H9 (cell line): ENCODE measurements around the gene NEIL1. TPM values are rescaled to one million over a fixed set of nuclear protein-coding genes. Genes with fewer than 3 reads are reported as not detected.

Source experiments
- DNase-seq: peaks from one replicate; pipeline ENCODE4 v3.0.0-alpha.2; 2017
- H2AFZ ChIP-seq: one replicate; pipeline ENCODE4 v1.6.1; 2013; ENCODE audit warnings: mild to moderate bottlenecking, low read length, control low read depth, moderate library complexity
- H2AK5ac ChIP-seq: 2 replicates; pipeline ENCODE4 v1.6.1; 2013; ENCODE audit warnings: low read length, control low read depth, mixed read lengths; ENCODE audit not compliant: insufficient read length
- H2BK120ac ChIP-seq: one replicate; pipeline ENCODE4 v1.6.1; 2013; ENCODE audit warnings: low read depth, mild to moderate bottlenecking, low read length, control low read depth, inconsistent platforms; ENCODE audit not compliant: poor library complexity, severe bottlenecking
- H2BK12ac ChIP-seq: 2 replicates; pipeline ENCODE4 v1.6.1; 2013; ENCODE audit warnings: low read length, control low read depth, mixed read lengths, low read depth; ENCODE audit not compliant: insufficient read length
- H2BK15ac ChIP-seq: 2 replicates; pipeline ENCODE4 v1.6.1; 2013; ENCODE audit warnings: low read depth, low read length, control low read depth
- H2BK20ac ChIP-seq: one replicate; pipeline ENCODE4 v1.6.1; 2013; ENCODE audit warnings: low read depth, mild to moderate bottlenecking, low read length, control low read depth, inconsistent platforms; ENCODE audit not compliant: poor library complexity, severe bottlenecking
- H2BK5ac ChIP-seq: 2 replicates; pipeline ENCODE4 v1.6.1; 2013; ENCODE audit warnings: low read length, control low read depth, mixed read lengths; ENCODE audit not compliant: insufficient read length
- H3K14ac ChIP-seq: 2 replicates; pipeline ENCODE4 v1.6.1; 2013; ENCODE audit warnings: low read length, control low read depth; ENCODE audit not compliant: insufficient read depth
- H3K18ac ChIP-seq: 2 replicates; pipeline ENCODE4 v1.6.1; 2013; ENCODE audit warnings: low read depth, mild to moderate bottlenecking, mixed read lengths, low read length, control low read depth; ENCODE audit not compliant: insufficient read length
- H3K23ac ChIP-seq: 2 replicates; pipeline ENCODE4 v1.6.1; 2013; ENCODE audit warnings: low read length, control low read depth, mixed read lengths, low read depth; ENCODE audit not compliant: insufficient read length
- H3K23me2 ChIP-seq: 2 replicates; pipeline ENCODE4 v1.6.1; 2013; ENCODE audit warnings: low read depth, mild to moderate bottlenecking, mixed read lengths, low read length, control low read depth; ENCODE audit not compliant: insufficient read length, poor library complexity, severe bottlenecking
- H3K27ac ChIP-seq: 2 replicates; pipeline ENCODE4 v1.5.1; 2013; ENCODE audit warnings: low read length, control low read depth, mixed read lengths, low read depth; ENCODE audit not compliant: insufficient read length
- H3K27me3 ChIP-seq: 2 replicates; pipeline ENCODE4 v1.6.1; 2013; ENCODE audit warnings: low read length, control low read depth, inconsistent platforms; ENCODE audit not compliant: insufficient read depth
- H3K4ac ChIP-seq: 2 replicates; pipeline ENCODE4 v1.6.1; 2013; ENCODE audit warnings: low read depth, mild to moderate bottlenecking, control low read depth, inconsistent platforms, low read length, moderate library complexity
- H3K4me1 ChIP-seq: 2 replicates; pipeline ENCODE4 v1.6.1; 2013; ENCODE audit warnings: low read length, control low read depth, inconsistent platforms; ENCODE audit not compliant: insufficient read depth
- H3K4me2 ChIP-seq: 2 replicates; pipeline ENCODE4 v1.6.1; 2013; ENCODE audit warnings: low read length, control low read depth, mixed read lengths; ENCODE audit not compliant: insufficient read length, insufficient read depth
- H3K56ac ChIP-seq: 2 replicates; pipeline ENCODE4 v1.6.1; 2013; ENCODE audit warnings: low read depth, mild to moderate bottlenecking, mixed read lengths, low read length, control low read depth; ENCODE audit not compliant: insufficient read length
- H3K79me1 ChIP-seq: 2 replicates; pipeline ENCODE4 v1.6.1; 2013; ENCODE audit warnings: low read depth, mild to moderate bottlenecking, moderate library complexity, low read length, control low read depth, inconsistent platforms; ENCODE audit not compliant: insufficient read depth, poor library complexity, severe bottlenecking
- H3K79me2 ChIP-seq: 2 replicates; pipeline ENCODE4 v1.6.1; 2013; ENCODE audit warnings: low read length, control low read depth, inconsistent platforms; ENCODE audit not compliant: insufficient read depth
- H3K9ac ChIP-seq: 2 replicates; pipeline ENCODE4 v1.6.1; 2013; ENCODE audit warnings: low read length, control low read depth, mixed read lengths; ENCODE audit not compliant: insufficient read length; ENCODE audit errors: extremely low read depth
- H3K9me3 ChIP-seq: one replicate; pipeline ENCODE4 v1.6.1; 2013; ENCODE audit warnings: low read depth, low read length, inconsistent platforms; ENCODE audit not compliant: control insufficient read depth
- H3T11ph ChIP-seq: one replicate; pipeline ENCODE4 v1.6.1; 2013; ENCODE audit warnings: mild to moderate bottlenecking, low read length, control low read depth, inconsistent platforms
- H4K20me1 ChIP-seq: one replicate; pipeline ENCODE4 v1.6.1; 2013; ENCODE audit not compliant: control insufficient read depth, insufficient read length, insufficient read depth
- H4K5ac ChIP-seq: 2 replicates; pipeline ENCODE4 v1.6.1; 2013; ENCODE audit warnings: low read depth, mild to moderate bottlenecking, mixed read lengths, low read length, control low read depth; ENCODE audit not compliant: insufficient read length
- H4K8ac ChIP-seq: replicated peaks from 2 replicates; pipeline ENCODE4 v1.6.1; 2013; ENCODE audit warnings: low read length, control low read depth, mixed read lengths, low read depth; ENCODE audit not compliant: insufficient read length
- H4K91ac ChIP-seq: 2 replicates; pipeline ENCODE4 v1.6.1; 2013; ENCODE audit warnings: low read depth, mild to moderate bottlenecking, moderate library complexity, mixed read lengths, low read length, control low read depth; ENCODE audit not compliant: insufficient read length
- H3K27ac Mint-ChIP-seq, 3 experiments: 2 replicates in 2 of 3; 3 replicates in 1 of 3; pipeline ENCODE4 v1.8.0; 2020 to 2021; ENCODE audit warnings: mixed read lengths in 3 of 3, mild to moderate bottlenecking in 1 of 3, moderate library complexity in 1 of 3
- H3K27me3 Mint-ChIP-seq: 2 replicates; pipeline ENCODE4 v1.8.0; 2021; ENCODE audit warnings: low read depth, mild to moderate bottlenecking, moderate library complexity, mixed read lengths
- H3K36me3 Mint-ChIP-seq, 3 experiments: 2 replicates in 2 of 3; 3 replicates in 1 of 3; pipeline ENCODE4 v1.8.0; 2020 to 2021; ENCODE audit warnings: low read depth in 3 of 3, mixed read lengths in 3 of 3; ENCODE audit not compliant: insufficient read depth in 1 of 3
- H3K4me1 Mint-ChIP-seq, 2 experiments: 2 replicates each; pipeline ENCODE4 v1.8.0; 2020; ENCODE audit warnings: mixed read lengths in 2 of 2
- H3K4me3 Mint-ChIP-seq, 2 experiments: 2 replicates in 1 of 2; 3 replicates in 1 of 2; pipeline ENCODE4 v1.8.0; 2020 to 2021; ENCODE audit warnings: mild to moderate bottlenecking in 2 of 2, mixed read lengths in 2 of 2, moderate library complexity in 1 of 2
- H3K9me3 Mint-ChIP-seq, 2 experiments: 2 replicates in 1 of 2; 3 replicates in 1 of 2; pipeline ENCODE4 v1.8.0; 2020; ENCODE audit warnings: mild to moderate bottlenecking in 2 of 2, mixed read lengths in 2 of 2, moderate library complexity in 1 of 2
- WGBS: extraction: QIAGEN DNeasy Blood & Tissue Kit; methylation state at CpG from one replicate; pipeline ENCODE4 v1.1.7; 2013; ENCODE audit warnings: missing lambda C conversion rate, low lambda C conversion rate, mixed read lengths; ENCODE audit not compliant: insufficient read length; ENCODE audit errors: extremely low coverage; 5-methylcytosine and 5-hydroxymethylcytosine counted together
- total RNA-seq: library from RNA; stranded (reverse); gene quantifications from 2 replicates; pipeline ENCODE4 v1.2.1, GENCODE V29; 2021
- TF ChIP-seq, protein P1 (sequence below): fragments of 200-600 bp; sonication (generic); conservative IDR thresholded peaks from 3 replicates; pipeline ENCODE4 v1.8.0; 2021; ENCODE audit warnings: antibody characterized with exemption, mild to moderate bottlenecking

NEIL1 gene
- total RNA-seq, 1 experiment from 2014 or later, result 16.5 TPM

DNA sequence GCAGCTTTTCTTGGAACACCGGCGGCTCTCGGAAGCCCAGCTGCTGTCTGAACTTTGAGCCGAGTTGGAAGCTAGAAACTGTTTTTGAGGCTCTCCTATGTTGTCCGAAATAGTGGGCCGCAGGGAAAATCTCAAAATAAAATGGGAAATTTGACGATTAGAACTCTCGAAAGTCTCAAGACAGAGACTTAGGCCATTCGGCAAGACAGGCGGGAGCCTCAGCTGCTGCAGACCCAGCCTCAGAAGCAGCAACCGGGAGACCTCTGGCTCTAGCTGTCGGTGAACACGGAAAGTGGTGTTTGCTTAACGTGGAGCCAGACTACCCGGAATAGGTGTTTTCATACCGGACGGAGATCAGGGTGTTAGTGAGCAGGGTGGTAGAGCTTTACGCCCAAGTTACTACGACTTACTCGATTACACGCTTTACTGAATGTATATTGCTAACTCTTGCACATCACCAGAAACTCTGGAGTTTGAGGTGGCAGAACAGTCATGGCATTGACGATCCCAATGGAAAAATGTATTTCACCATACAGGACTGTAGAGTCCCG lies 21.9 kb downstream of the NEIL1 start:
- Histone ChIP-seq H3K79me1 (no peaks in the 10 kb centered on the region), H2BK120ac (no peak overlapping the region), H3K79me2 (no peaks in the 10 kb centered on the region), H4K91ac (no peak overlapping the region), H3K4me1 (no peaks in the 10 kb centered on the region; the same call in 1 of the 2 replicates), H3K56ac (no peak overlapping the region), H3K23ac (no peak overlapping the region), H2AK5ac (no peak overlapping the region), H3K14ac (no peak overlapping the region), H3K18ac (no peak overlapping the region), H2BK12ac (no peak overlapping the region), H2BK5ac (no peak overlapping the region), H2AFZ (no peak overlapping the region), H3K4ac (no peak overlapping the region), H3K23me2 (no peaks in the 10 kb centered on the region), H4K20me1 (no peaks in the 10 kb centered on the region), H3K9ac (peak overlapping the region; percentile 16), H4K5ac (no peak overlapping the region), H2BK15ac (no peak overlapping the region), H3T11ph (no peak overlapping the region), H3K9me3 (no peaks in the 10 kb centered on the region), H3K4me2 (peak overlapping the region; percentile 69), H2BK20ac (no peak overlapping the region), H3K27ac (no peak overlapping the region), H3K27me3 (no peaks in the 10 kb centered on the region), H4K8ac (no peak overlapping the region)
- Mint-ChIP-seq H3K36me3 (peaks cover 20 to 59% (median 48%) of the 10 kb centered on the region in 3 experiments; a peak in 6 of 7 replicates), H3K4me1 (peaks cover 19 to 20% of the 10 kb centered on the region in 2 experiments), H3K27ac (peak overlapping the region; percentile 95 to 97 (median 96)), H3K27me3 (no peaks in the 10 kb centered on the region; the same call in 1 of the 2 replicates), H3K4me3 (peak overlapping the region; percentile 87 to 91), H3K9me3 (no peaks in the 10 kb centered on the region)
- no CpG with 5 or more reads among the region's 23 CpGs for WGBS
- TF ChIP-seq, protein P1, sequence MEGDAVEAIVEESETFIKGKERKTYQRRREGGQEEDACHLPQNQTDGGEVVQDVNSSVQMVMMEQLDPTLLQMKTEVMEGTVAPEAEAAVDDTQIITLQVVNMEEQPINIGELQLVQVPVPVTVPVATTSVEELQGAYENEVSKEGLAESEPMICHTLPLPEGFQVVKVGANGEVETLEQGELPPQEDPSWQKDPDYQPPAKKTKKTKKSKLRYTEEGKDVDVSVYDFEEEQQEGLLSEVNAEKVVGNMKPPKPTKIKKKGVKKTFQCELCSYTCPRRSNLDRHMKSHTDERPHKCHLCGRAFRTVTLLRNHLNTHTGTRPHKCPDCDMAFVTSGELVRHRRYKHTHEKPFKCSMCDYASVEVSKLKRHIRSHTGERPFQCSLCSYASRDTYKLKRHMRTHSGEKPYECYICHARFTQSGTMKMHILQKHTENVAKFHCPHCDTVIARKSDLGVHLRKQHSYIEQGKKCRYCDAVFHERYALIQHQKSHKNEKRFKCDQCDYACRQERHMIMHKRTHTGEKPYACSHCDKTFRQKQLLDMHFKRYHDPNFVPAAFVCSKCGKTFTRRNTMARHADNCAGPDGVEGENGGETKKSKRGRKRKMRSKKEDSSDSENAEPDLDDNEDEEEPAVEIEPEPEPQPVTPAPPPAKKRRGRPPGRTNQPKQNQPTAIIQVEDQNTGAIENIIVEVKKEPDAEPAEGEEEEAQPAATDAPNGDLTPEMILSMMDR, result no peak
- no peak for DNase-seq
